B cell (primary cell): ENCODE results near the gene MED23.

ENCODE experiments used
- CTCF ChIP-seq: fragments of 200-600 bp; IDR thresholded peaks from one replicate; pipeline ENCODE4 v1.8.0; 2022; ENCODE audit warnings: antibody characterized with exemption, mild to moderate bottlenecking
- EZH2 ChIP-seq: IDR thresholded peaks from 2 replicates; pipeline ENCODE4 v1.6.1; 2012; ENCODE audit warnings: borderline replicate concordance, low read depth, mild to moderate bottlenecking, moderate library complexity, low read length; ENCODE audit not compliant: insufficient read depth, poor library complexity, severe bottlenecking

- TF ChIP-seq CTCF (no peak), EZH2 (no peak)
These were observed 82.7 kb downstream of the MED23 start for GRCh38 chr6:131545317-131545716.
